Naive thymus-derived CD8-positive, alpha-beta T cell (primary cell): ENCODE measurements around the gene BAHD1. TPM values are rescaled to one million over a fixed set of nuclear protein-coding genes. Genes with fewer than 3 reads are reported as not detected.
"Not testable (repeated sequence)": the region's sequence is repeated elsewhere in the genome, so short reads cannot be mapped to it uniquely, and the experiment has no call there.

ENCODE experiments used
- ATAC-seq, 2 donors: fragments of 150-1000 bp; cut with Tn5 transposase in 1 of 2; sonication (Bioruptor Pico), chemical (Tn5 transposase) in 1 of 2; 1 replicate in 1 of 2; 2 replicates in 1 of 2; pipeline ENCODE4 v1.10.0; 2021; ENCODE audit warnings: mild to moderate bottlenecking in 2 of 2, moderate library complexity in 2 of 2
- POLR2A ChIA-PET: fragments of 350-600 bp; sonication (Branson Sonifier 250); formaldehyde crosslinking; loops from one replicate; lab custom pipeline; 2021; ENCODE audit warnings: antibody characterized with exemption; lab: Charles Lee
- DNase-seq, 10 donors: peaks; one replicate each; pipeline versions ENCODE4 v3.0.0 to v3.0.0-alpha.2; 2020 to 2022
- H3K27ac Mint-ChIP-seq, 10 donors: one replicate each; pipeline ENCODE4 v1.8.0; 2020 to 2022; ENCODE audit warnings: mild to moderate bottlenecking in 10 of 10, mixed read lengths in 10 of 10, moderate library complexity in 4 of 10, inconsistent platforms in 1 of 10
- H3K27me3 Mint-ChIP-seq, 5 donors: one replicate each; pipeline ENCODE4 v1.8.0; 2021 to 2022; ENCODE audit warnings: mixed read lengths in 5 of 5
- H3K36me3 Mint-ChIP-seq, 3 donors: one replicate each; pipeline ENCODE4 v1.8.0; 2020 to 2022; ENCODE audit warnings: mixed read lengths in 3 of 3, mild to moderate bottlenecking in 2 of 3, inconsistent platforms in 1 of 3
- H3K4me1 Mint-ChIP-seq, 4 donors: one replicate each; pipeline ENCODE4 v1.8.0; 2021 to 2022; ENCODE audit warnings: mixed read lengths in 4 of 4
- H3K4me3 Mint-ChIP-seq, 10 donors: one replicate each; pipeline ENCODE4 v1.8.0; 2020 to 2022; ENCODE audit warnings: mild to moderate bottlenecking in 10 of 10, mixed read lengths in 10 of 10, moderate library complexity in 6 of 10, inconsistent platforms in 1 of 10
- H3K9me3 Mint-ChIP-seq, 9 donors: one replicate each; pipeline ENCODE4 v1.8.0; 2020 to 2022; ENCODE audit warnings: mixed read lengths in 9 of 9, mild to moderate bottlenecking in 3 of 9, inconsistent platforms in 1 of 9, moderate library complexity in 1 of 9
- polyA plus RNA-seq, 3 donors: library from polyadenylated mRNA; unstranded; fragments of 300-500 nt; fragmentation: Illumina TruSeq; gene quantifications; one replicate each; pipeline ENCODE4 v1.2.3, GENCODE V29; 2021
- total RNA-seq, 8 experiments: library from RNA in 2 of 8; stranded (reverse) in 2 of 8; gene quantifications; one replicate each; pipeline ENCODE4 v1.2.3 and lab custom pipeline; 2021 to 2026

The BAHD1 gene
- total and polyA plus RNA-seq, 5 experiments from 2014 or later, result 1.5 to 37.6 (median 3.3) TPM

GRCh38 chr15:40451527-40452158 is 10.9 kb downstream of the BAHD1 start:
- H3K4me1 Mint-ChIP-seq, result peaks cover 57 to 91% (median 81%) of the 10 kb centered on the region in 4 donors
- no peak for DNase-seq
- peaks cover 0 to 7% (median 0%) of the 10 kb centered on the region in 3 donors for H3K36me3 Mint-ChIP-seq
- peak overlapping the region; percentile 83 to 98 (median 94) for H3K27ac Mint-ChIP-seq
- POLR2A ChIA-PET, result interaction anchor here (0.7 to 6.1 kb wide), 7 partner anchors 10 to 413 kb away, joined by 3 to 92 read pairs (median 4); partner anchors contain the start of genes BAHD1, CHST14, DISP2 and SRP14
- no peaks in the 10 kb centered on the region for H3K27me3 Mint-ChIP-seq
- no peak for ATAC-seq
- peak overlapping the region; percentile 61 to 94 (median 87) for H3K4me3 Mint-ChIP-seq
- H3K9me3 Mint-ChIP-seq, result no peaks in the 10 kb centered on the region

- ATAC-seq, result peak; percentile 38 to 50
- Mint-ChIP-seq H3K36me3 (peaks cover 0 to 7% (median 0%) of the 10 kb centered on the region in 3 donors), H3K27me3 (no peaks in the 10 kb centered on the region), H3K4me3 (peak overlapping the region; percentile 61 to 94 (median 87)), H3K27ac (peak overlapping the region; percentile 83 to 98 (median 94)), H3K4me1 (peaks cover 63 to 94% (median 87%) of the 10 kb centered on the region in 4 donors), H3K9me3 (no peaks in the 10 kb centered on the region)
- POLR2A ChIA-PET, result interaction anchor here (0.7 to 6.1 kb wide), 7 partner anchors 10 to 94 kb away, joined by 3 to 92 read pairs (median 6); partner anchors contain the start of genes BAHD1, CHST14 and DISP2
- DNase-seq, result peak in 1 of 10 donors; percentile 9
Observed at GRCh38 chr15:40452296-40453090, 11.7 kb downstream of the BAHD1 start.

- not testable (repeated sequence) for H3K36me3 Mint-ChIP-seq, H3K27me3 Mint-ChIP-seq, H3K9me3 Mint-ChIP-seq
- POLR2A ChIA-PET, result interaction anchor here (0.7 to 6.1 kb wide), 5 partner anchors 10 to 111 kb away, joined by 3 to 92 read pairs (median 9); partner anchors contain the start of genes BAHD1, CCDC32 and CHST14
- peaks cover 64 to 89% (median 83%) of the 10 kb centered on the region in 4 donors for H3K4me1 Mint-ChIP-seq
- H3K4me3 Mint-ChIP-seq, result peak overlapping the region; percentile 79 to 94 (median 87)
- peak; percentile 71 to 74 for ATAC-seq
- DNase-seq, result peak in 5 of 10 donors; percentile 24 to 68 (median 51)
- H3K27ac Mint-ChIP-seq, result peak overlapping the region; percentile 83 to 98 (median 94)
Observed at GRCh38 chr15:40453941-40454340, 13.2 kb downstream of the BAHD1 start.

- POLR2A ChIA-PET, result interaction anchor here (0.6 to 6.1 kb wide), 5 partner anchors 9 to 1839 kb away, joined by 3 to 92 read pairs (median 9); partner anchors contain the start of genes BAHD1 and CHST14
- DNase-seq (peak in 1 of 10 donors; percentile 12), ATAC-seq (peak; percentile 3 to 41)
- H3K4me3 Mint-ChIP-seq, result peak overlapping the region; percentile 79 to 94 (median 87)
- peak overlapping the region; percentile 83 to 98 (median 94) for H3K27ac Mint-ChIP-seq
- H3K9me3 Mint-ChIP-seq, result no peaks in the 10 kb centered on the region
- H3K36me3 Mint-ChIP-seq, result peaks cover 0 to 6% (median 0%) of the 10 kb centered on the region in 3 donors
- no peaks in the 10 kb centered on the region for H3K27me3 Mint-ChIP-seq
- peaks cover 59 to 79% (median 75%) of the 10 kb centered on the region in 4 donors for H3K4me1 Mint-ChIP-seq
Observed at GRCh38 chr15:40454904-40455391, 14.2 kb downstream of the BAHD1 start.

GRCh38 chr15:40456299-40456712 is 15.6 kb downstream of the BAHD1 start:
- Mint-ChIP-seq H3K9me3 (no peaks in the 10 kb centered on the region), H3K4me1 (peaks cover 52 to 73% (median 64%) of the 10 kb centered on the region in 4 donors), H3K36me3 (peaks cover 0 to 9% (median 0%) of the 10 kb centered on the region in 3 donors), H3K27ac (peak overlapping the region; percentile 15 to 95 (median 82)), H3K27me3 (no peaks in the 10 kb centered on the region), H3K4me3 (peak overlapping the region in 8 of 10 donors; percentile 2 to 94 (median 34))
- ATAC-seq (no peak), DNase-seq (no peak)
- POLR2A ChIA-PET, result interaction anchor here (0.9 to 4.1 kb wide), 4 partner anchors 9 to 15 kb away, joined by 4 to 33 read pairs (median 8); partner anchors contain the start of genes BAHD1 and CHST14

GRCh38 chr15:40456738-40457137 is 16.0 kb downstream of the BAHD1 start:
- peak overlapping the region; percentile 15 to 95 (median 82) for H3K27ac Mint-ChIP-seq
- peaks cover 0 to 10% (median 0%) of the 10 kb centered on the region in 3 donors for H3K36me3 Mint-ChIP-seq
- H3K4me3 Mint-ChIP-seq, result peak overlapping the region in 8 of 10 donors; percentile 2 to 94 (median 29)
- no peaks in the 10 kb centered on the region for H3K9me3 Mint-ChIP-seq
- H3K27me3 Mint-ChIP-seq, result no peaks in the 10 kb centered on the region
- POLR2A ChIA-PET, result interaction anchor here (1.7 to 4.1 kb wide), 3 partner anchors 8 to 15 kb away, joined by 6 to 33 read pairs (median 11); partner anchors contain the start of genes BAHD1 and CHST14
- ATAC-seq (no peak), DNase-seq (no peak)
- H3K4me1 Mint-ChIP-seq, result peaks cover 48 to 69% (median 60%) of the 10 kb centered on the region in 4 donors

GRCh38 chr15:40458495-40459371 is 18.0 kb downstream of the BAHD1 start:
- Mint-ChIP-seq H3K36me3 (peaks cover 0 to 22% (median 0%) of the 10 kb centered on the region in 3 donors), H3K4me3 (no peak overlapping the region), H3K4me1 (peaks cover 33 to 50% (median 40%) of the 10 kb centered on the region in 4 donors), H3K27ac (peak overlapping the region in 1 of 10 donors; percentile 43), H3K27me3 (no peaks in the 10 kb centered on the region), H3K9me3 (no peaks in the 10 kb centered on the region)
- ATAC-seq (no peak), DNase-seq (no peak)
- POLR2A ChIA-PET, result interaction anchor here (0.6 to 4.1 kb wide), 3 partner anchors 11 to 1085 kb away, joined by 7 to 33 read pairs (median 11); partner anchors contain the start of genes BAHD1, CHST14 and RPAP1

- POLR2A ChIA-PET, result interaction anchor here (4.1 kb wide), 1 partner anchor 18 kb away, joined by 33 read pairs; the partner anchor contains the start of gene BAHD1
- ATAC-seq (no peak), DNase-seq (no peak)
- peaks cover 0 to 30% (median 0%) of the 10 kb centered on the region in 3 donors for H3K36me3 Mint-ChIP-seq
- no peak overlapping the region for H3K27ac Mint-ChIP-seq
- peaks cover 26 to 42% (median 32%) of the 10 kb centered on the region in 4 donors for H3K4me1 Mint-ChIP-seq
- no peaks in the 10 kb centered on the region for H3K9me3 Mint-ChIP-seq
- H3K27me3 Mint-ChIP-seq, result no peaks in the 10 kb centered on the region
- no peak overlapping the region for H3K4me3 Mint-ChIP-seq
Observed at GRCh38 chr15:40459391-40460015, 18.8 kb downstream of the BAHD1 start.

- no peak for ATAC-seq
- DNase-seq, result no peak
- Mint-ChIP-seq H3K4me1 (peaks cover 20 to 33% (median 24%) of the 10 kb centered on the region in 4 donors), H3K27ac (peak overlapping the region in 4 of 10 donors; percentile 40 to 81 (median 72)), H3K36me3 (peaks cover 0 to 38% (median 2%) of the 10 kb centered on the region in 3 donors), H3K27me3 (no peaks in the 10 kb centered on the region), H3K9me3 (no peaks in the 10 kb centered on the region), H3K4me3 (peak overlapping the region in 1 of 10 donors; percentile 29)
- POLR2A ChIA-PET, result interaction anchor here (4.1 kb wide), 1 partner anchor 19 kb away, joined by 33 read pairs; the partner anchor contains the start of gene BAHD1
Observed at GRCh38 chr15:40460404-40460803, 19.7 kb downstream of the BAHD1 start.

- ATAC-seq (no peak), DNase-seq (no peak)
- Mint-ChIP-seq H3K9me3 (no peaks in the 10 kb centered on the region), H3K4me1 (peaks cover 11 to 26% (median 17%) of the 10 kb centered on the region in 4 donors), H3K4me3 (no peak overlapping the region), H3K36me3 (peaks cover 0 to 48% (median 7%) of the 10 kb centered on the region in 3 donors), H3K27ac (peak overlapping the region in 2 of 10 donors; percentile 3 to 80), H3K27me3 (no peaks in the 10 kb centered on the region)
- POLR2A ChIA-PET, result interaction anchor here (1.8 kb wide), 1 partner anchor 21 kb away, joined by 7 read pairs; the partner anchor contains the start of gene BAHD1
Observed at GRCh38 chr15:40461958-40462357, 21.2 kb downstream of the BAHD1 start.
